H1 (cell line): ENCODE results near the gene SKIC8. TPM values are rescaled to one million over a fixed set of nuclear protein-coding genes. Genes with fewer than 3 reads are reported as not detected.
A peak's percentile ranks its signal among the peaks of the same experiment; 100 is the strongest.

Experiments used
- CTCF ChIA-PET: fragments of 300-600 bp; sonication (Branson Sonifier 250); formaldehyde crosslinking; loops from one replicate; lab custom pipeline; 2021; ENCODE audit not compliant: partially characterized antibody; lab: Charles Lee
- POLR2A ChIA-PET: fragments of 300-600 bp; sonication (Branson Sonifier 250); formaldehyde crosslinking; loops from one replicate; lab custom pipeline; 2021; ENCODE audit warnings: inconsistent platforms; ENCODE audit not compliant: partially characterized antibody; lab: Charles Lee
- DNase-seq, 2 experiments: peaks; one replicate each; pipeline versions ENCODE4 v3.0.0 to v3.0.0-alpha.2; 2010 to 2022; ENCODE audit warnings: low spot score in 2 of 2, low read depth in 1 of 2, mixed read lengths in 1 of 2
- FAIRE-seq: peaks from 2 replicates; lab custom pipeline; 2011; peaks lifted over from hg19 to GRCh38; lab: Jason Lieb, UNC
- H2AFZ ChIP-seq: 2 replicates; pipeline ENCODE4 v1.8.1; 2012; ENCODE audit warnings: low read length, inconsistent platforms
- H2AK5ac ChIP-seq: 2 replicates; pipeline ENCODE4 v1.6.1; 2013; ENCODE audit warnings: low read depth, low read length
- H2BK120ac ChIP-seq: replicated peaks from 2 replicates; pipeline ENCODE3; 2013; ENCODE audit warnings: low read depth, low read length, inconsistent platforms
- H2BK12ac ChIP-seq: 2 replicates; pipeline ENCODE4 v1.6.1; 2013; ENCODE audit warnings: low read depth, low read length
- H2BK15ac ChIP-seq: 2 replicates; pipeline ENCODE4 v1.6.1; 2013; ENCODE audit warnings: low read length
- H2BK20ac ChIP-seq: 2 replicates; pipeline ENCODE4 v1.6.1; 2013; ENCODE audit warnings: low read length
- H2BK5ac ChIP-seq: 2 replicates; pipeline ENCODE4 v1.6.1; 2013; ENCODE audit warnings: low read depth, low read length
- H3K14ac ChIP-seq: 2 replicates; pipeline ENCODE4 v1.6.1; 2013; ENCODE audit warnings: inconsistent platforms; ENCODE audit not compliant: insufficient read length
- H3K18ac ChIP-seq: 2 replicates; pipeline ENCODE4 v1.6.1; 2013; ENCODE audit warnings: low read length; ENCODE audit errors: extremely low read depth
- H3K23ac ChIP-seq: 2 replicates; pipeline ENCODE4 v1.6.1; 2013; ENCODE audit warnings: inconsistent platforms; ENCODE audit not compliant: insufficient read length
- H3K23me2 ChIP-seq: 2 replicates; pipeline ENCODE4 v1.6.1; 2013; ENCODE audit warnings: low read depth, low read length
- H3K27ac ChIP-seq: 2 replicates; pipeline ENCODE4 v1.6.1; 2011; ENCODE audit warnings: low read depth, low read length, inconsistent platforms
- H3K27me3 ChIP-seq, 4 experiments: replicated peaks in 1 of 4; 1 replicate in 1 of 4; 2 replicates in 3 of 4; pipeline versions ENCODE4 v1.6.1 to v1.8.1; 2011 to 2013; ENCODE audit warnings: low read length in 3 of 4, mild to moderate bottlenecking in 3 of 4, inconsistent platforms in 2 of 4, mixed read lengths in 2 of 4, moderate library complexity in 1 of 4; ENCODE audit not compliant: control insufficient read depth in 3 of 4, insufficient read depth in 3 of 4; ENCODE audit errors: extremely low read depth in 1 of 4
- H3K36me3 ChIP-seq, 4 experiments: 2 replicates each; pipeline versions ENCODE4 v1.6.1 to v1.8.1; 2011 to 2013; ENCODE audit warnings: mild to moderate bottlenecking in 4 of 4, low read length in 3 of 4, moderate library complexity in 2 of 4, control low read depth in 1 of 4, inconsistent platforms in 1 of 4; ENCODE audit not compliant: insufficient read depth in 4 of 4, control insufficient read depth in 2 of 4
- H3K4ac ChIP-seq: replicated peaks from 2 replicates; pipeline ENCODE3; 2013; ENCODE audit warnings: low read length, low read depth, mixed read lengths, inconsistent platforms; ENCODE audit not compliant: insufficient read length
- H3K4me1 ChIP-seq, 4 experiments: replicated peaks in 1 of 4; 1 replicate in 1 of 4; 2 replicates in 3 of 4; pipeline versions ENCODE4 v1.6.1 to v1.8.1; 2011 to 2013; ENCODE audit warnings: low read length in 3 of 4, inconsistent platforms in 2 of 4, mixed read lengths in 1 of 4; ENCODE audit not compliant: insufficient read depth in 4 of 4, control insufficient read depth in 3 of 4
- H3K4me2 ChIP-seq, 2 experiments: 2 replicates each; pipeline versions ENCODE4 v1.6.1 to v1.8.1; 2011 to 2013; ENCODE audit warnings: low read depth in 2 of 2, low read length in 2 of 2, control low read depth in 1 of 2, inconsistent platforms in 1 of 2, mild to moderate bottlenecking in 1 of 2; ENCODE audit not compliant: insufficient read depth in 1 of 2
- H3K4me3 ChIP-seq, 4 experiments: fragments of 200-600, 300-600 bp in 1 of 4; sonication (generic), shearing (Covaris generic), sonication (Bioruptor Twin) in 1 of 4; 2 replicates each; pipeline versions ENCODE4 v1.5.1 to v1.8.1; 2011 to 2016; ENCODE audit warnings: low read length in 4 of 4, low read depth in 3 of 4, control low read depth in 2 of 4, inconsistent platforms in 2 of 4, mild to moderate bottlenecking in 2 of 4, mixed read lengths in 1 of 4, moderate library complexity in 1 of 4; ENCODE audit not compliant: insufficient read depth in 2 of 4; ENCODE audit errors: extremely low read depth in 1 of 4
- H3K56ac ChIP-seq: replicated peaks from 2 replicates; pipeline ENCODE3; 2013; ENCODE audit warnings: low read depth, mild to moderate bottlenecking, mixed read lengths, low read length, inconsistent platforms; ENCODE audit not compliant: insufficient read length
- H3K79me1 ChIP-seq: 2 replicates; pipeline ENCODE4 v1.6.1; 2013; ENCODE audit warnings: low read depth, low read length, control low read depth
- H3K79me2 ChIP-seq, 2 experiments: 2 replicates each; pipeline versions ENCODE4 v1.6.1 to v1.8.1; 2012 to 2013; ENCODE audit warnings: low read length in 2 of 2, mild to moderate bottlenecking in 2 of 2, inconsistent platforms in 1 of 2; ENCODE audit not compliant: insufficient read depth in 2 of 2, control insufficient read depth in 1 of 2
- H3K9ac ChIP-seq, 4 experiments: replicated peaks in 1 of 4; 1 replicate in 1 of 4; 2 replicates in 3 of 4; pipeline versions ENCODE4 v1.6.1 to v1.8.1; 2011 to 2013; ENCODE audit warnings: low read depth in 3 of 4, low read length in 3 of 4, control low read depth in 2 of 4, mild to moderate bottlenecking in 2 of 4, moderate library complexity in 2 of 4, inconsistent platforms in 1 of 4; ENCODE audit errors: extremely low read depth in 1 of 4
- H3K9me3 ChIP-seq, 2 experiments: 2 replicates each; pipeline versions ENCODE4 v1.6.1 to v1.8.1; 2012 to 2013; ENCODE audit warnings: mild to moderate bottlenecking in 2 of 2, moderate library complexity in 2 of 2, control low read depth in 1 of 2, inconsistent platforms in 1 of 2, low read depth in 1 of 2, low read length in 1 of 2, mixed read lengths in 1 of 2; ENCODE audit not compliant: insufficient read depth in 2 of 2
- H4K20me1 ChIP-seq, 2 experiments: replicated peaks in 1 of 2; 2 replicates each; pipeline versions ENCODE3 to v1.8.1; 2011 to 2013; ENCODE audit warnings: inconsistent platforms in 2 of 2, low read length in 2 of 2, mild to moderate bottlenecking in 1 of 2; ENCODE audit not compliant: insufficient read depth in 2 of 2, control insufficient read depth in 1 of 2
- H4K5ac ChIP-seq: 2 replicates; pipeline ENCODE4 v1.6.1; 2013; ENCODE audit warnings: low read length, low read depth, mixed read lengths, inconsistent platforms; ENCODE audit not compliant: insufficient read length
- H4K8ac ChIP-seq: 2 replicates; pipeline ENCODE4 v1.8.0; 2013; ENCODE audit warnings: mild to moderate bottlenecking, moderate library complexity, low read length, inconsistent platforms; ENCODE audit not compliant: insufficient read depth; ENCODE audit errors: extremely low read depth
- H4K91ac ChIP-seq: replicated peaks from 2 replicates; pipeline ENCODE3; 2013; ENCODE audit warnings: low read length, mixed read lengths, inconsistent platforms; ENCODE audit not compliant: insufficient read length
- WGBS, 2 experiments: shearing (Covaris generic) in 1 of 2; methylation state at CpG; one replicate each; pipeline versions ENCODE4 v1.1.6 to v1.1.7; 2013 to 2015; ENCODE audit warnings: low lambda C conversion rate in 2 of 2, mixed read lengths in 2 of 2, inconsistent platforms in 1 of 2, low coverage in 1 of 2, missing lambda C conversion rate in 1 of 2; ENCODE audit not compliant: insufficient replicate concordance in 2 of 2, insufficient coverage in 1 of 2, insufficient read length in 1 of 2; ENCODE audit errors: extremely low coverage in 1 of 2, missing lambda C conversion rate in 1 of 2; 5-methylcytosine and 5-hydroxymethylcytosine counted together
- polyA plus RNA-seq, 7 experiments: library from polyadenylated mRNA; depleted of rRNA in 3 of 7; stranded (reverse) in 5 of 7; unstranded in 2 of 7; fragments of >200 nt in 5 of 7; fragments of 200-250 nt in 2 of 7; gene quantifications; 1 replicate in 5 of 7; 2 replicates in 1 of 7; 4 replicates in 1 of 7; pipeline versions ENCODE4 v1.2.1 to v1.2.3, GENCODE V29; 2011 to 2013; ENCODE audit warnings: missing spikeins in 2 of 7, mixed read lengths in 2 of 7
- total RNA-seq: library from RNA; stranded (reverse); fragmentation: NEBNext Ultra II Directional; extraction: Animal tissue kit (Norgen Biotek cat#: 25700); gene quantifications from 2 replicates; pipeline ENCODE4 v1.2.1, GENCODE V29; 2021

Gene SKIC8
- total and polyA plus RNA-seq, 2 of the 8 experiments (the other 6 are each of a cell fraction or from before 2014, with no cell fraction given) = 44.2 to 77.7 TPM

GRCh38 chr15:78322724-78323521 is 23.5 kb upstream of the SKIC8 start:
- peaks cover 8 to 19% (median 14%) of the 10 kb centered on the region in 4 experiments for H3K4me1 ChIP-seq
- WGBS, 2 experiments = 87% methylated on average over 18 of the region's 19 CpGs; no CpG with 5 or more reads in 1 of the 2 experiments
- no peaks in the 10 kb centered on the region for H3K9me3 ChIP-seq
- H3K4ac ChIP-seq = no peak overlapping the region
- no peak overlapping the region for H3K14ac ChIP-seq
- no peak overlapping the region for H4K8ac ChIP-seq
- no peak overlapping the region for H2BK20ac ChIP-seq
- H3K4me3 ChIP-seq = no peak overlapping the region
- peak overlapping the region; percentile 72; the same call in 1 of the 2 replicates for H2AFZ ChIP-seq
- ChIA-PET CTCF (interaction anchor here (0.9 to 5.6 kb wide), 8 partner anchors 11 to 127 kb away, joined by 3 to 42 read pairs (median 7); partner anchors contain the start of gene CRABP1), POLR2A (interaction anchor here (1.6 to 2.7 kb wide), 2 partner anchors 18 to 24 kb away, joined by 4 to 15 read pairs; partner anchors contain the start of genes CRABP1 and SKIC8)
- H3K23me2 ChIP-seq = no peaks in the 10 kb centered on the region
- H4K91ac ChIP-seq = peak overlapping the region; percentile 23
- H2AK5ac ChIP-seq = no peak overlapping the region; the same call in 1 of the 2 replicates
- no peaks in the 10 kb centered on the region for H3K27me3 ChIP-seq
- H3K56ac ChIP-seq = no peak overlapping the region
- H2BK15ac ChIP-seq = 0 out of 2 replicates have a peak overlapping the region, but pooled peaks have one; percentile 18
- no peak overlapping the region for H3K27ac ChIP-seq
- H3K23ac ChIP-seq = no peak overlapping the region
- no peaks in the 10 kb centered on the region for H3K79me2 ChIP-seq
- peak overlapping the region; percentile 91; the same call in 1 of the 2 replicates for H2BK5ac ChIP-seq
- H4K5ac ChIP-seq = peak overlapping the region; percentile 54
- FAIRE-seq (no peak), DNase-seq (no peak)
- peak overlapping the region; percentile 45; the same call in 1 of the 2 replicates for H2BK12ac ChIP-seq
- peak overlapping the region; percentile 26 to 30; a peak in 3 of 4 replicates for H3K4me2 ChIP-seq
- peak overlapping the region; percentile 57; the same call in 1 of the 2 replicates for H3K18ac ChIP-seq
- H4K20me1 ChIP-seq = no peaks in the 10 kb centered on the region
- H3K9ac ChIP-seq = no peak overlapping the region; a peak in 1 of 7 replicates
- H3K79me1 ChIP-seq = no peaks in the 10 kb centered on the region
- H2BK120ac ChIP-seq = peak overlapping the region; percentile 14
- no peaks in the 10 kb centered on the region for H3K36me3 ChIP-seq
